HG03103 (cell line): ENCODE data around the gene C11orf42.

Experiments used
- ATAC-seq: cut with Tn5 transposase; IDR thresholded peaks from one replicate; pipeline ENCODE4 v1.9.1; 2021; ENCODE audit warnings: low read depth; ENCODE audit not compliant: unreplicated experiment

C11orf42 gene

GRCh38 chr11:6251990-6252473 is 46.7 kb downstream of the C11orf42 start:
- ATAC-seq, result no peak

- no peak for ATAC-seq
Measured at GRCh38 chr11:6253197-6253596, 47.8 kb downstream of the C11orf42 start.

GRCh38 chr11:6258141-6258540 is 52.8 kb downstream of the C11orf42 start:
- ATAC-seq, result no peak

- ATAC-seq, result no peak
Measured at GRCh38 chr11:6258571-6259081, 53.3 kb downstream of the C11orf42 start.

GRCh38 chr11:6260207-6260726 is 54.9 kb downstream of the C11orf42 start:
- no peak for ATAC-seq
